ENCODE measurements around the gene AKAP6. TPM values are rescaled to one million over a fixed set of nuclear protein-coding genes. Genes with fewer than 3 reads are reported as not detected.

Gene AKAP6
- polyA plus RNA-seq, 2 donors: 1.5 to 1.6 TPM

- no peaks in the 10 kb centered on the region for H3K27me3 ChIP-seq (ENCODE audit: control insufficient read depth in 1 of 2, insufficient read depth in 2 of 2, low read length in 2 of 2)
- H3K27ac ChIP-seq (ENCODE audit: low read depth in 2 of 2, low read length in 1 of 2): no peak overlapping the region
- no peaks in the 10 kb centered on the region for H3K4me1 ChIP-seq (ENCODE audit: control insufficient read depth in 2 of 2, insufficient read depth in 2 of 2, low read length in 1 of 2)
- H3K36me3 ChIP-seq (ENCODE audit: control insufficient read depth in 2 of 2, insufficient read depth in 2 of 2, low read length in 1 of 2): no peaks in the 10 kb centered on the region
- no peaks in the 10 kb centered on the region for H3K9me3 ChIP-seq (ENCODE audit: control insufficient read depth in 2 of 2, insufficient read depth in 1 of 2, low read depth in 1 of 2, low read length in 1 of 2)
- WGBS, 2 donors: 70 to 73% methylated on average over 1 of the region's 1 CpG
- no peak overlapping the region for H3K4me3 ChIP-seq (ENCODE audit: low read depth in 1 of 2, low read length in 2 of 2)
Observed at GRCh38 chr14:32559048-32559447, 229.9 kb downstream of the AKAP6 start.

GRCh38 chr14:32559590-32559989 is 230.5 kb downstream of the AKAP6 start:
- H3K4me3 ChIP-seq (ENCODE audit: low read depth in 1 of 2, low read length in 2 of 2): no peak overlapping the region
- no peak overlapping the region for H3K27ac ChIP-seq (ENCODE audit: low read depth in 2 of 2, low read length in 1 of 2)
- 49 to 67% methylated on average over 1 of the region's 1 CpG for WGBS, 2 donors
- H3K36me3 ChIP-seq (ENCODE audit: control insufficient read depth in 2 of 2, insufficient read depth in 2 of 2, low read length in 1 of 2): no peaks in the 10 kb centered on the region
- no peaks in the 10 kb centered on the region for H3K9me3 ChIP-seq (ENCODE audit: control insufficient read depth in 2 of 2, insufficient read depth in 1 of 2, low read depth in 1 of 2, low read length in 1 of 2)
- H3K4me1 ChIP-seq (ENCODE audit: control insufficient read depth in 2 of 2, insufficient read depth in 2 of 2, low read length in 1 of 2): no peaks in the 10 kb centered on the region
- no peaks in the 10 kb centered on the region for H3K27me3 ChIP-seq (ENCODE audit: control insufficient read depth in 1 of 2, insufficient read depth in 2 of 2, low read length in 2 of 2)

GRCh38 chr14:32560209-32560857 is 231.2 kb downstream of the AKAP6 start:
- Histone ChIP-seq H3K36me3 (ENCODE audit: control insufficient read depth in 2 of 2, insufficient read depth in 2 of 2, low read length in 1 of 2) (no peaks in the 10 kb centered on the region), H3K27ac (ENCODE audit: low read depth in 2 of 2, low read length in 1 of 2) (no peak overlapping the region), H3K4me1 (ENCODE audit: control insufficient read depth in 2 of 2, insufficient read depth in 2 of 2, low read length in 1 of 2) (no peaks in the 10 kb centered on the region), H3K4me3 (ENCODE audit: low read depth in 1 of 2, low read length in 2 of 2) (no peak overlapping the region), H3K27me3 (ENCODE audit: control insufficient read depth in 1 of 2, insufficient read depth in 2 of 2, low read length in 2 of 2) (no peaks in the 10 kb centered on the region), H3K9me3 (ENCODE audit: control insufficient read depth in 2 of 2, insufficient read depth in 1 of 2, low read depth in 1 of 2, low read length in 1 of 2) (no peaks in the 10 kb centered on the region)
- WGBS, 2 donors: 25 to 26% methylated on average over 9 of the region's 9 CpGs

- no peak overlapping the region for H3K4me3 ChIP-seq (ENCODE audit: low read depth in 1 of 2, low read length in 2 of 2)
- H3K4me1 ChIP-seq (ENCODE audit: control insufficient read depth in 2 of 2, insufficient read depth in 2 of 2, low read length in 1 of 2): no peaks in the 10 kb centered on the region
- H3K9me3 ChIP-seq (ENCODE audit: control insufficient read depth in 2 of 2, insufficient read depth in 1 of 2, low read depth in 1 of 2, low read length in 1 of 2): no peaks in the 10 kb centered on the region
- H3K27ac ChIP-seq (ENCODE audit: low read depth in 2 of 2, low read length in 1 of 2): no peak overlapping the region
- 34 to 35% methylated on average over 1 of the region's 1 CpG for WGBS, 2 donors
- H3K27me3 ChIP-seq (ENCODE audit: control insufficient read depth in 1 of 2, insufficient read depth in 2 of 2, low read length in 2 of 2): no peaks in the 10 kb centered on the region
- H3K36me3 ChIP-seq (ENCODE audit: control insufficient read depth in 2 of 2, insufficient read depth in 2 of 2, low read length in 1 of 2): no peaks in the 10 kb centered on the region
Observed at GRCh38 chr14:32561520-32561919, 232.4 kb downstream of the AKAP6 start.

- no peak overlapping the region for H3K27ac ChIP-seq (ENCODE audit: low read depth in 2 of 2, low read length in 1 of 2)
- H3K36me3 ChIP-seq (ENCODE audit: control insufficient read depth in 2 of 2, insufficient read depth in 2 of 2, low read length in 1 of 2): no peaks in the 10 kb centered on the region
- H3K9me3 ChIP-seq (ENCODE audit: control insufficient read depth in 2 of 2, insufficient read depth in 1 of 2, low read depth in 1 of 2, low read length in 1 of 2): no peaks in the 10 kb centered on the region
- H3K27me3 ChIP-seq (ENCODE audit: control insufficient read depth in 1 of 2, insufficient read depth in 2 of 2, low read length in 2 of 2): no peaks in the 10 kb centered on the region
- H3K4me1 ChIP-seq (ENCODE audit: control insufficient read depth in 2 of 2, insufficient read depth in 2 of 2, low read length in 1 of 2): no peaks in the 10 kb centered on the region
- no peak overlapping the region for H3K4me3 ChIP-seq (ENCODE audit: low read depth in 1 of 2, low read length in 2 of 2)
Observed at GRCh38 chr14:32564596-32564995, 235.5 kb downstream of the AKAP6 start.

- H3K27me3 ChIP-seq (ENCODE audit: control insufficient read depth in 1 of 2, insufficient read depth in 2 of 2, low read length in 2 of 2): no peaks in the 10 kb centered on the region
- peak overlapping the region in 1 of 2 donors; percentile 9 for H3K27ac ChIP-seq (ENCODE audit: low read depth in 2 of 2, low read length in 1 of 2)
- no peaks in the 10 kb centered on the region for H3K4me1 ChIP-seq (ENCODE audit: control insufficient read depth in 2 of 2, insufficient read depth in 2 of 2, low read length in 1 of 2)
- H3K9me3 ChIP-seq (ENCODE audit: control insufficient read depth in 2 of 2, insufficient read depth in 1 of 2, low read depth in 1 of 2, low read length in 1 of 2): no peaks in the 10 kb centered on the region
- H3K4me3 ChIP-seq (ENCODE audit: low read depth in 1 of 2, low read length in 2 of 2): no peak overlapping the region
- no peaks in the 10 kb centered on the region for H3K36me3 ChIP-seq (ENCODE audit: control insufficient read depth in 2 of 2, insufficient read depth in 2 of 2, low read length in 1 of 2)
Observed at GRCh38 chr14:32565256-32565655, 236.2 kb downstream of the AKAP6 start.

GRCh38 chr14:32567543-32568384 is 238.7 kb downstream of the AKAP6 start:
- Histone ChIP-seq H3K27ac (ENCODE audit: low read depth in 2 of 2, low read length in 1 of 2) (no peak overlapping the region), H3K9me3 (ENCODE audit: control insufficient read depth in 2 of 2, insufficient read depth in 1 of 2, low read depth in 1 of 2, low read length in 1 of 2) (no peaks in the 10 kb centered on the region), H3K36me3 (ENCODE audit: control insufficient read depth in 2 of 2, insufficient read depth in 2 of 2, low read length in 1 of 2) (no peaks in the 10 kb centered on the region), H3K4me3 (ENCODE audit: low read depth in 1 of 2, low read length in 2 of 2) (no peak overlapping the region), H3K27me3 (ENCODE audit: control insufficient read depth in 1 of 2, insufficient read depth in 2 of 2, low read length in 2 of 2) (no peaks in the 10 kb centered on the region), H3K4me1 (ENCODE audit: control insufficient read depth in 2 of 2, insufficient read depth in 2 of 2, low read length in 1 of 2) (no peaks in the 10 kb centered on the region)

GRCh38 chr14:32571551-32571950 is 242.5 kb downstream of the AKAP6 start:
- no peaks in the 10 kb centered on the region for H3K9me3 ChIP-seq (ENCODE audit: control insufficient read depth in 2 of 2, insufficient read depth in 1 of 2, low read depth in 1 of 2, low read length in 1 of 2)
- no peak overlapping the region for H3K27ac ChIP-seq (ENCODE audit: low read depth in 2 of 2, low read length in 1 of 2)
- WGBS, 2 donors: 78 to 82% methylated on average over 2 of the region's 2 CpGs
- H3K4me1 ChIP-seq (ENCODE audit: control insufficient read depth in 2 of 2, insufficient read depth in 2 of 2, low read length in 1 of 2): no peaks in the 10 kb centered on the region
- H3K27me3 ChIP-seq (ENCODE audit: control insufficient read depth in 1 of 2, insufficient read depth in 2 of 2, low read length in 2 of 2): no peaks in the 10 kb centered on the region
- H3K4me3 ChIP-seq (ENCODE audit: low read depth in 1 of 2, low read length in 2 of 2): no peak overlapping the region
- H3K36me3 ChIP-seq (ENCODE audit: control insufficient read depth in 2 of 2, insufficient read depth in 2 of 2, low read length in 1 of 2): no peaks in the 10 kb centered on the region

- whole genome bisulfite sequencing, 2 donors: 57 to 76% methylated on average over 7 of the region's 7 CpGs
- no peak overlapping the region for H3K4me3 ChIP-seq (ENCODE audit: low read depth in 1 of 2, low read length in 2 of 2)
- H3K9me3 ChIP-seq (ENCODE audit: control insufficient read depth in 2 of 2, insufficient read depth in 1 of 2, low read depth in 1 of 2, low read length in 1 of 2): no peaks in the 10 kb centered on the region
- no peak overlapping the region for H3K27ac ChIP-seq (ENCODE audit: low read depth in 2 of 2, low read length in 1 of 2)
- no peaks in the 10 kb centered on the region for H3K27me3 ChIP-seq (ENCODE audit: control insufficient read depth in 1 of 2, insufficient read depth in 2 of 2, low read length in 2 of 2)
- no peaks in the 10 kb centered on the region for H3K36me3 ChIP-seq (ENCODE audit: control insufficient read depth in 2 of 2, insufficient read depth in 2 of 2, low read length in 1 of 2)
- H3K4me1 ChIP-seq (ENCODE audit: control insufficient read depth in 2 of 2, insufficient read depth in 2 of 2, low read length in 1 of 2): no peaks in the 10 kb centered on the region
Observed at GRCh38 chr14:32571995-32572866, 243.1 kb downstream of the AKAP6 start.

All from esophagus (tissue), 2 donors.